HCT116 (cell line): ENCODE data around the gene RAP2C. TPM values are rescaled to one million over a fixed set of nuclear protein-coding genes. Genes with fewer than 3 reads are reported as not detected.

Experiments
- ATAC-seq: fragments of 200-7000 bp; cut with Tn5 transposase; 2 replicates; pipeline ENCODE4 v1.9.1; 2020; ENCODE audit warnings: mild to moderate bottlenecking, moderate library complexity
- BruUV-seq: library from RNA; stranded (reverse); fragments of 400-500 nt; replicated peaks from 2 replicates; lab custom pipeline; 2021; lab: Mats Ljungman, UMichigan
- CTCF ChIA-PET: fragments of 300-600 bp; sonication (Branson Sonifier 250); formaldehyde crosslinking; loops from one replicate; lab custom pipeline; 2021; ENCODE audit warnings: antibody characterized with exemption; lab: Charles Lee
- POLR2A ChIA-PET: fragments of 300-600, 350-600 bp; sonication (Branson Sonifier 250); formaldehyde crosslinking; loops from one replicate; lab custom pipeline; 2021; ENCODE audit warnings: antibody characterized with exemption; lab: Charles Lee
- RAD21 ChIA-PET, 2 experiments: fragments of 300-600 bp; sonication (Branson Sonifier 250); formaldehyde crosslinking; loops; one replicate each; lab custom pipeline; 2023; ENCODE audit warnings: low total read pairs in 2 of 2; ENCODE audit not compliant: uncharacterized antibody in 2 of 2, unreplicated experiment in 2 of 2, low non-redundant PET in 1 of 2; lab: Charles Lee
- DNase-seq: peaks from one replicate; pipeline ENCODE4 v3.0.0-alpha.2; 2010; ENCODE audit warnings: low read depth, low spot score
- H2AFZ ChIP-seq: fragments of 200-600 bp; shearing (Covaris generic), sonication (generic); 2 replicates; pipeline ENCODE4 v1.6.1; 2017; ENCODE audit warnings: low read depth, mixed run types, mixed read lengths, antibody characterized with exemption, low read length; ENCODE audit not compliant: poor library complexity, severe bottlenecking
- H3K27ac ChIP-seq: 2 replicates; pipeline ENCODE4 v1.5.1; 2012; ENCODE audit warnings: low read depth, low read length
- H3K27me3 ChIP-seq: fragments of 200-600 bp; sonication (generic); 2 replicates; pipeline ENCODE4 v1.6.1; 2016; ENCODE audit warnings: mixed run types, low read length, mixed read lengths; ENCODE audit not compliant: insufficient read depth
- H3K36me3 ChIP-seq, 2 experiments: fragments of 200-500 bp in 1 of 2; fragments of 200-600 bp in 1 of 2; sonication (Bioruptor generic) in 1 of 2; sonication (generic) in 1 of 2; 2 replicates each; pipeline versions ENCODE4 v1.5.1 to v1.6.1; 2014 to 2016; ENCODE audit warnings: low read length in 2 of 2, inconsistent platforms in 1 of 2, mixed read lengths in 1 of 2, mixed run types in 1 of 2; ENCODE audit not compliant: insufficient read depth in 2 of 2, control insufficient read depth in 1 of 2
- H3K4me1 ChIP-seq, 2 experiments: fragments of 200-600 bp in 1 of 2; sonication (generic) in 1 of 2; 2 replicates each; pipeline versions ENCODE4 v1.5.1 to v1.6.1; 2012 to 2017; ENCODE audit warnings: low read length in 2 of 2, inconsistent platforms in 1 of 2, mild to moderate bottlenecking in 1 of 2, mixed read lengths in 1 of 2, mixed run types in 1 of 2, moderate library complexity in 1 of 2; ENCODE audit not compliant: insufficient read depth in 2 of 2, control insufficient read depth in 1 of 2
- H3K4me2 ChIP-seq: fragments of 200-600 bp; sonication (generic); 2 replicates; pipeline ENCODE4 v1.6.1; 2017; ENCODE audit warnings: mixed run types, low read length, mixed read lengths
- H3K4me3 ChIP-seq, 2 experiments: fragments of 200-600 bp in 1 of 2; sonication (generic) in 1 of 2; replicated peaks in 1 of 2; 2 replicates each; pipeline ENCODE4 v1.5.1; 2011 to 2016; ENCODE audit warnings: low read length in 2 of 2, control low read depth in 1 of 2, low read depth in 1 of 2, mild to moderate bottlenecking in 1 of 2, mixed read lengths in 1 of 2, mixed run types in 1 of 2
- H3K79me2 ChIP-seq: fragments of 200-600 bp; sonication (generic); 2 replicates; pipeline ENCODE4 v1.6.1; 2017; ENCODE audit warnings: mild to moderate bottlenecking, mixed run types, low read length, moderate library complexity, mixed read lengths; ENCODE audit not compliant: insufficient read depth
- H3K9ac ChIP-seq: fragments of 200-600 bp; sonication (generic); 2 replicates; pipeline ENCODE4 v1.6.1; 2016; ENCODE audit warnings: low read length, mixed read lengths
- H3K9me2 ChIP-seq: fragments of 200-600 bp; sonication (generic), shearing (Covaris generic); 2 replicates; pipeline ENCODE4 v1.6.1; 2017; ENCODE audit warnings: mixed run types, mild to moderate bottlenecking, moderate library complexity; ENCODE audit not compliant: insufficient read depth
- H3K9me3 ChIP-seq, 2 experiments: fragments of 200-500 bp in 1 of 2; fragments of 200-600 bp in 1 of 2; sonication (Bioruptor generic) in 1 of 2; sonication (generic) in 1 of 2; 2 replicates each; pipeline ENCODE4 v1.6.1; 2014 to 2017; ENCODE audit warnings: low read length in 2 of 2, mixed read lengths in 2 of 2, inconsistent platforms in 1 of 2, low read depth in 1 of 2, mild to moderate bottlenecking in 1 of 2, mixed run types in 1 of 2, moderate library complexity in 1 of 2; ENCODE audit not compliant: control insufficient read depth in 1 of 2, insufficient read depth in 1 of 2
- H4K20me1 ChIP-seq: fragments of 200-600 bp; sonication (generic), shearing (Covaris generic); 2 replicates; pipeline ENCODE4 v1.6.1; 2017; ENCODE audit warnings: mixed run types, mild to moderate bottlenecking, moderate library complexity; ENCODE audit not compliant: insufficient read depth
- EGR1 ChIP-seq: IDR thresholded peaks from 2 replicates; pipeline ENCODE4 v1.6.1; 2012; ENCODE audit warnings: low read depth
- ELF1 ChIP-seq: IDR thresholded peaks from 2 replicates; pipeline ENCODE4 v1.6.1; 2012; ENCODE audit warnings: low read depth, borderline replicate concordance
- EZH2 ChIP-seq: fragments of 200-600 bp; sonication (generic); IDR thresholded peaks from 2 replicates; pipeline ENCODE4 v1.6.1; 2017; ENCODE audit warnings: antibody characterized with exemption, mixed run types
- EZH2phosphoT487 ChIP-seq: fragments of 200-600 bp; IDR thresholded peaks from 2 replicates; pipeline ENCODE4 v1.6.1; 2018; ENCODE audit warnings: antibody characterized with exemption, borderline replicate concordance
- FOSL1 ChIP-seq: IDR thresholded peaks from 2 replicates; pipeline ENCODE4 v1.6.1; 2012; ENCODE audit warnings: low read depth
- POLR2A ChIP-seq: IDR thresholded peaks from 2 replicates; pipeline ENCODE4 v1.7.0; 2011; ENCODE audit warnings: borderline replicate concordance; ENCODE audit not compliant: insufficient read depth, insufficient read length; ENCODE audit errors: extremely low read depth
- SP1 ChIP-seq: IDR thresholded peaks from 2 replicates; pipeline ENCODE4 v1.6.1; 2012; ENCODE audit warnings: low read depth
- SRF ChIP-seq: IDR thresholded peaks from 2 replicates; pipeline ENCODE4 v1.6.1; 2012; ENCODE audit warnings: low read depth
- TCF7L2 ChIP-seq: IDR thresholded peaks from 2 replicates; pipeline ENCODE4 v1.7.0; 2011; ENCODE audit warnings: borderline replicate concordance, inconsistent platforms; ENCODE audit not compliant: insufficient read depth, insufficient read length; ENCODE audit errors: extremely low read depth
- ZFX ChIP-seq: fragments of 450-650 bp; IDR thresholded peaks from 2 replicates; pipeline ENCODE4 v1.6.1; 2017
- intact Hi-C: fragments of 100-400 bp; cut with micrococcal nuclease; formaldehyde crosslinking; loops from 2 replicates; pipeline ENCODE4 v1.10.0; 2022
- total RNA-seq: library from RNA; stranded (reverse); gene quantifications from one replicate; pipeline ENCODE4 v1.2.1, GENCODE V29; 2021; ENCODE audit not compliant: unreplicated experiment
- TF ChIP-seq, protein P1 (sequence below), 3 experiments: fragments of 200-600 bp in 1 of 3; sonication (generic) in 1 of 3; IDR thresholded peaks in 2 of 3; conservative IDR thresholded peaks in 1 of 3; 2 replicates each; pipeline ENCODE4 v1.5.1; 2012 to 2017; ENCODE audit warnings: low read depth in 2 of 3, low read length in 2 of 3, antibody characterized with exemption in 1 of 3, borderline replicate concordance in 1 of 3, control low read depth in 1 of 3, mild to moderate bottlenecking in 1 of 3, mixed read lengths in 1 of 3, mixed run types in 1 of 3, moderate library complexity in 1 of 3; ENCODE audit not compliant: insufficient read depth in 1 of 3
- TF ChIP-seq, protein P2 (sequence below): IDR thresholded peaks from 2 replicates; pipeline ENCODE4 v1.6.1; 2012; ENCODE audit warnings: low read depth
- TF ChIP-seq, protein P3 (sequence below): IDR thresholded peaks from 2 replicates; pipeline ENCODE4 v1.6.1; 2012

RAP2C gene
- total RNA-seq, 1 experiment from 2014 or later, result 19.9 TPM

DNA sequence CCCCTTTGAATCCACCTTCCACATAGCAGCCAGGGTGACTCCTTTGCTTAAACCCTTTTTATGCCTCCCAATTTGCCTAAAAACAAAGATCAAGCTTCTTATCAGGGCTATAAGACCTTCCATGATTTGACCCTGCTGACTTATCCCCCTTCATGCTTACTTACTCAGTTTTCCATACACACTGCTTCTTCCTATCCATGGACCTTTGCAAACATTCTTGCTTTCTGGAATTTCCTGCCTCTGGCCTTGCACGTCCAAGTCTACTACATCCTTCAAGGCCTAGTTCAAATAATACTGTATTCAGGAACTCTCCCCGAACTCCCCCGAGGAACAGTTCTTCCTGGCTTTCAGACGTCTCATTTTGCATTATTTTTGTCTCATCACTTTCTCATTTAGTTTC lies 31.8 kb downstream of the RAP2C start:
- TF ChIP-seq, protein P1, sequence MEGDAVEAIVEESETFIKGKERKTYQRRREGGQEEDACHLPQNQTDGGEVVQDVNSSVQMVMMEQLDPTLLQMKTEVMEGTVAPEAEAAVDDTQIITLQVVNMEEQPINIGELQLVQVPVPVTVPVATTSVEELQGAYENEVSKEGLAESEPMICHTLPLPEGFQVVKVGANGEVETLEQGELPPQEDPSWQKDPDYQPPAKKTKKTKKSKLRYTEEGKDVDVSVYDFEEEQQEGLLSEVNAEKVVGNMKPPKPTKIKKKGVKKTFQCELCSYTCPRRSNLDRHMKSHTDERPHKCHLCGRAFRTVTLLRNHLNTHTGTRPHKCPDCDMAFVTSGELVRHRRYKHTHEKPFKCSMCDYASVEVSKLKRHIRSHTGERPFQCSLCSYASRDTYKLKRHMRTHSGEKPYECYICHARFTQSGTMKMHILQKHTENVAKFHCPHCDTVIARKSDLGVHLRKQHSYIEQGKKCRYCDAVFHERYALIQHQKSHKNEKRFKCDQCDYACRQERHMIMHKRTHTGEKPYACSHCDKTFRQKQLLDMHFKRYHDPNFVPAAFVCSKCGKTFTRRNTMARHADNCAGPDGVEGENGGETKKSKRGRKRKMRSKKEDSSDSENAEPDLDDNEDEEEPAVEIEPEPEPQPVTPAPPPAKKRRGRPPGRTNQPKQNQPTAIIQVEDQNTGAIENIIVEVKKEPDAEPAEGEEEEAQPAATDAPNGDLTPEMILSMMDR (IDR thresholded peaks at IDR 0.05 in 2 of 3, conservative IDR thresholded peaks at IDR 0.05 in 1 of 3; ENCODE audit: borderline replicate concordance in 1 of 3, insufficient read depth in 1 of 3, low read depth in 2 of 3, low read length in 2 of 3), result no peak
- TF ChIP-seq FOSL1, result no peak
- RAD21 ChIA-PET, result no interaction called here
- Histone ChIP-seq H3K4me1 (no peaks in the 10 kb centered on the region), H3K4me2 (no peak overlapping the region), H3K27ac (no peak overlapping the region), H3K36me3 (no peaks in the 10 kb centered on the region), H3K79me2 (no peaks in the 10 kb centered on the region), H3K9me3 (no peaks in the 10 kb centered on the region), H3K27me3 (no peaks in the 10 kb centered on the region), H3K4me3 (no peak overlapping the region), H3K9me2 (no peaks in the 10 kb centered on the region), H2AFZ (no peak overlapping the region), H4K20me1 (no peaks in the 10 kb centered on the region), H3K9ac (no peak overlapping the region)
- BruUV-seq, result no TSS peak
- CTCF ChIA-PET, result no interaction called here
- intact Hi-C loops, result no loop called here
- POLR2A ChIA-PET, result no interaction called here
- no peak for ATAC-seq
- no peak for DNase-seq

DNA sequence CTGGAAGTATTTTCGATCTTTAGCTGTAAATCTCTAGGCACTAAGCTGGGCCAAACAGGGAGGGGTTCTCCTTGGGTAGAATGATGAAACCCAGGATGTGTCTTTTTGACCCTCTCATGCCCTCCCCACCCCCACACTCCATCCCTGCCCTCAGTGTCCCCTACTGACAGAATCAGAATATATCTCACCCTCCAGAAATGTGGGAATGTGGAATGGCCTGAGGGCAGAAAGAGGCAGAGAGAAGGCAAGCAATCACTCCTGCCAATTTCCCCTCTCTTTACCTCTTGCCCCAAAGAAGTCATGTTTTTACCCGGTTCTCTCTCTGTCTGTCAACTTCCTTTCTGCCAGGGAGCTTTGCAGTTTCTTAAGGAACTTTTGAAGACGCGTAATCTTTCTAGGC lies 34.4 kb downstream of the RAP2C start:
- no peaks in the 10 kb centered on the region for H3K9me2 ChIP-seq
- no peak overlapping the region for H3K4me2 ChIP-seq
- no peak for DNase-seq
- POLR2A ChIA-PET, result no interaction called here
- no peaks in the 10 kb centered on the region for H3K36me3 ChIP-seq
- H3K9me3 ChIP-seq, result no peaks in the 10 kb centered on the region
- BruUV-seq, result no TSS peak
- no peak overlapping the region for H2AFZ ChIP-seq
- ATAC-seq, result no peak
- no peak overlapping the region for H3K4me3 ChIP-seq
- H3K79me2 ChIP-seq, result no peaks in the 10 kb centered on the region
- no peaks in the 10 kb centered on the region for H3K4me1 ChIP-seq
- no peaks in the 10 kb centered on the region for H4K20me1 ChIP-seq
- CTCF ChIA-PET, result no interaction called here
- no peak overlapping the region for H3K9ac ChIP-seq
- H3K27me3 ChIP-seq, result no peaks in the 10 kb centered on the region
- RAD21 ChIA-PET, result no interaction called here
- intact Hi-C loops, result no loop called here
- no peak overlapping the region for H3K27ac ChIP-seq
- TF ChIP-seq SRF, result no peak
- TF ChIP-seq, protein P2, sequence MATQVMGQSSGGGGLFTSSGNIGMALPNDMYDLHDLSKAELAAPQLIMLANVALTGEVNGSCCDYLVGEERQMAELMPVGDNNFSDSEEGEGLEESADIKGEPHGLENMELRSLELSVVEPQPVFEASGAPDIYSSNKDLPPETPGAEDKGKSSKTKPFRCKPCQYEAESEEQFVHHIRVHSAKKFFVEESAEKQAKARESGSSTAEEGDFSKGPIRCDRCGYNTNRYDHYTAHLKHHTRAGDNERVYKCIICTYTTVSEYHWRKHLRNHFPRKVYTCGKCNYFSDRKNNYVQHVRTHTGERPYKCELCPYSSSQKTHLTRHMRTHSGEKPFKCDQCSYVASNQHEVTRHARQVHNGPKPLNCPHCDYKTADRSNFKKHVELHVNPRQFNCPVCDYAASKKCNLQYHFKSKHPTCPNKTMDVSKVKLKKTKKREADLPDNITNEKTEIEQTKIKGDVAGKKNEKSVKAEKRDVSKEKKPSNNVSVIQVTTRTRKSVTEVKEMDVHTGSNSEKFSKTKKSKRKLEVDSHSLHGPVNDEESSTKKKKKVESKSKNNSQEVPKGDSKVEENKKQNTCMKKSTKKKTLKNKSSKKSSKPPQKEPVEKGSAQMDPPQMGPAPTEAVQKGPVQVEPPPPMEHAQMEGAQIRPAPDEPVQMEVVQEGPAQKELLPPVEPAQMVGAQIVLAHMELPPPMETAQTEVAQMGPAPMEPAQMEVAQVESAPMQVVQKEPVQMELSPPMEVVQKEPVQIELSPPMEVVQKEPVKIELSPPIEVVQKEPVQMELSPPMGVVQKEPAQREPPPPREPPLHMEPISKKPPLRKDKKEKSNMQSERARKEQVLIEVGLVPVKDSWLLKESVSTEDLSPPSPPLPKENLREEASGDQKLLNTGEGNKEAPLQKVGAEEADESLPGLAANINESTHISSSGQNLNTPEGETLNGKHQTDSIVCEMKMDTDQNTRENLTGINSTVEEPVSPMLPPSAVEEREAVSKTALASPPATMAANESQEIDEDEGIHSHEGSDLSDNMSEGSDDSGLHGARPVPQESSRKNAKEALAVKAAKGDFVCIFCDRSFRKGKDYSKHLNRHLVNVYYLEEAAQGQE, result no peak
- TF ChIP-seq EZH2phosphoT487, result no peak
- no peak for TF ChIP-seq POLR2A
- TF ChIP-seq, protein P3, sequence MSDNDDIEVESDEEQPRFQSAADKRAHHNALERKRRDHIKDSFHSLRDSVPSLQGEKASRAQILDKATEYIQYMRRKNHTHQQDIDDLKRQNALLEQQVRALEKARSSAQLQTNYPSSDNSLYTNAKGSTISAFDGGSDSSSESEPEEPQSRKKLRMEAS, result no peak
- TF ChIP-seq, protein P1 (IDR thresholded peaks at IDR 0.05 in 2 of 3, conservative IDR thresholded peaks at IDR 0.05 in 1 of 3; ENCODE audit: borderline replicate concordance in 1 of 3, insufficient read depth in 1 of 3, low read depth in 2 of 3, low read length in 2 of 3), result no peak
- no peak for TF ChIP-seq TCF7L2
- TF ChIP-seq EZH2, result no peak
- TF ChIP-seq ZFX, result no peak
- no peak for TF ChIP-seq SP1
- TF ChIP-seq ELF1, result no peak
- TF ChIP-seq EGR1, result no peak
